H1 (cell line): ENCODE results near the gene TDRD9. TPM values are rescaled to one million over a fixed set of nuclear protein-coding genes. Genes with fewer than 3 reads are reported as not detected.

Experiments used
- CTCF ChIA-PET: fragments of 300-600 bp; sonication (Branson Sonifier 250); formaldehyde crosslinking; loops from one replicate; lab custom pipeline; 2021; ENCODE audit not compliant: partially characterized antibody; lab: Charles Lee
- POLR2A ChIA-PET: fragments of 300-600 bp; sonication (Branson Sonifier 250); formaldehyde crosslinking; loops from one replicate; lab custom pipeline; 2021; ENCODE audit warnings: inconsistent platforms; ENCODE audit not compliant: partially characterized antibody; lab: Charles Lee
- DNase-seq, 2 experiments: peaks; one replicate each; pipeline versions ENCODE4 v3.0.0 to v3.0.0-alpha.2; 2010 to 2022; ENCODE audit warnings: low spot score in 2 of 2, low read depth in 1 of 2, mixed read lengths in 1 of 2
- FAIRE-seq: peaks from 2 replicates; lab custom pipeline; 2011; peaks lifted over from hg19 to GRCh38; lab: Jason Lieb, UNC
- H2AFZ ChIP-seq: 2 replicates; pipeline ENCODE4 v1.8.1; 2012; ENCODE audit warnings: low read length, inconsistent platforms
- H2AK5ac ChIP-seq: 2 replicates; pipeline ENCODE4 v1.6.1; 2013; ENCODE audit warnings: low read depth, low read length
- H2BK120ac ChIP-seq: replicated peaks from 2 replicates; pipeline ENCODE3; 2013; ENCODE audit warnings: low read depth, low read length, inconsistent platforms
- H2BK12ac ChIP-seq: 2 replicates; pipeline ENCODE4 v1.6.1; 2013; ENCODE audit warnings: low read depth, low read length
- H2BK15ac ChIP-seq: 2 replicates; pipeline ENCODE4 v1.6.1; 2013; ENCODE audit warnings: low read length
- H2BK20ac ChIP-seq: 2 replicates; pipeline ENCODE4 v1.6.1; 2013; ENCODE audit warnings: low read length
- H2BK5ac ChIP-seq: 2 replicates; pipeline ENCODE4 v1.6.1; 2013; ENCODE audit warnings: low read depth, low read length
- H3K14ac ChIP-seq: 2 replicates; pipeline ENCODE4 v1.6.1; 2013; ENCODE audit warnings: inconsistent platforms; ENCODE audit not compliant: insufficient read length
- H3K18ac ChIP-seq: 2 replicates; pipeline ENCODE4 v1.6.1; 2013; ENCODE audit warnings: low read length; ENCODE audit errors: extremely low read depth
- H3K23ac ChIP-seq: 2 replicates; pipeline ENCODE4 v1.6.1; 2013; ENCODE audit warnings: inconsistent platforms; ENCODE audit not compliant: insufficient read length
- H3K23me2 ChIP-seq: 2 replicates; pipeline ENCODE4 v1.6.1; 2013; ENCODE audit warnings: low read depth, low read length
- H3K27ac ChIP-seq: 2 replicates; pipeline ENCODE4 v1.6.1; 2011; ENCODE audit warnings: low read depth, low read length, inconsistent platforms
- H3K27me3 ChIP-seq, 4 experiments: replicated peaks in 1 of 4; 1 replicate in 1 of 4; 2 replicates in 3 of 4; pipeline versions ENCODE4 v1.6.1 to v1.8.1; 2011 to 2013; ENCODE audit warnings: low read length in 3 of 4, mild to moderate bottlenecking in 3 of 4, inconsistent platforms in 2 of 4, mixed read lengths in 2 of 4, moderate library complexity in 1 of 4; ENCODE audit not compliant: control insufficient read depth in 3 of 4, insufficient read depth in 3 of 4; ENCODE audit errors: extremely low read depth in 1 of 4
- H3K36me3 ChIP-seq, 4 experiments: 2 replicates each; pipeline versions ENCODE4 v1.6.1 to v1.8.1; 2011 to 2013; ENCODE audit warnings: mild to moderate bottlenecking in 4 of 4, low read length in 3 of 4, moderate library complexity in 2 of 4, control low read depth in 1 of 4, inconsistent platforms in 1 of 4; ENCODE audit not compliant: insufficient read depth in 4 of 4, control insufficient read depth in 2 of 4
- H3K4ac ChIP-seq: replicated peaks from 2 replicates; pipeline ENCODE3; 2013; ENCODE audit warnings: low read length, low read depth, mixed read lengths, inconsistent platforms; ENCODE audit not compliant: insufficient read length
- H3K4me1 ChIP-seq, 4 experiments: replicated peaks in 1 of 4; 1 replicate in 1 of 4; 2 replicates in 3 of 4; pipeline versions ENCODE4 v1.6.1 to v1.8.1; 2011 to 2013; ENCODE audit warnings: low read length in 3 of 4, inconsistent platforms in 2 of 4, mixed read lengths in 1 of 4; ENCODE audit not compliant: insufficient read depth in 4 of 4, control insufficient read depth in 3 of 4
- H3K4me2 ChIP-seq, 2 experiments: 2 replicates each; pipeline versions ENCODE4 v1.6.1 to v1.8.1; 2011 to 2013; ENCODE audit warnings: low read depth in 2 of 2, low read length in 2 of 2, control low read depth in 1 of 2, inconsistent platforms in 1 of 2, mild to moderate bottlenecking in 1 of 2; ENCODE audit not compliant: insufficient read depth in 1 of 2
- H3K4me3 ChIP-seq, 4 experiments: fragments of 200-600, 300-600 bp in 1 of 4; sonication (generic), shearing (Covaris generic), sonication (Bioruptor Twin) in 1 of 4; 2 replicates each; pipeline versions ENCODE4 v1.5.1 to v1.8.1; 2011 to 2016; ENCODE audit warnings: low read length in 4 of 4, low read depth in 3 of 4, control low read depth in 2 of 4, inconsistent platforms in 2 of 4, mild to moderate bottlenecking in 2 of 4, mixed read lengths in 1 of 4, moderate library complexity in 1 of 4; ENCODE audit not compliant: insufficient read depth in 2 of 4; ENCODE audit errors: extremely low read depth in 1 of 4
- H3K56ac ChIP-seq: replicated peaks from 2 replicates; pipeline ENCODE3; 2013; ENCODE audit warnings: low read depth, mild to moderate bottlenecking, mixed read lengths, low read length, inconsistent platforms; ENCODE audit not compliant: insufficient read length
- H3K79me1 ChIP-seq: 2 replicates; pipeline ENCODE4 v1.6.1; 2013; ENCODE audit warnings: low read depth, low read length, control low read depth
- H3K79me2 ChIP-seq, 2 experiments: 2 replicates each; pipeline versions ENCODE4 v1.6.1 to v1.8.1; 2012 to 2013; ENCODE audit warnings: low read length in 2 of 2, mild to moderate bottlenecking in 2 of 2, inconsistent platforms in 1 of 2; ENCODE audit not compliant: insufficient read depth in 2 of 2, control insufficient read depth in 1 of 2
- H3K9ac ChIP-seq, 4 experiments: replicated peaks in 1 of 4; 1 replicate in 1 of 4; 2 replicates in 3 of 4; pipeline versions ENCODE4 v1.6.1 to v1.8.1; 2011 to 2013; ENCODE audit warnings: low read depth in 3 of 4, low read length in 3 of 4, control low read depth in 2 of 4, mild to moderate bottlenecking in 2 of 4, moderate library complexity in 2 of 4, inconsistent platforms in 1 of 4; ENCODE audit errors: extremely low read depth in 1 of 4
- H3K9me3 ChIP-seq, 2 experiments: 2 replicates each; pipeline versions ENCODE4 v1.6.1 to v1.8.1; 2012 to 2013; ENCODE audit warnings: mild to moderate bottlenecking in 2 of 2, moderate library complexity in 2 of 2, control low read depth in 1 of 2, inconsistent platforms in 1 of 2, low read depth in 1 of 2, low read length in 1 of 2, mixed read lengths in 1 of 2; ENCODE audit not compliant: insufficient read depth in 2 of 2
- H4K20me1 ChIP-seq, 2 experiments: replicated peaks in 1 of 2; 2 replicates each; pipeline versions ENCODE3 to v1.8.1; 2011 to 2013; ENCODE audit warnings: inconsistent platforms in 2 of 2, low read length in 2 of 2, mild to moderate bottlenecking in 1 of 2; ENCODE audit not compliant: insufficient read depth in 2 of 2, control insufficient read depth in 1 of 2
- H4K5ac ChIP-seq: 2 replicates; pipeline ENCODE4 v1.6.1; 2013; ENCODE audit warnings: low read length, low read depth, mixed read lengths, inconsistent platforms; ENCODE audit not compliant: insufficient read length
- H4K8ac ChIP-seq: 2 replicates; pipeline ENCODE4 v1.8.0; 2013; ENCODE audit warnings: mild to moderate bottlenecking, moderate library complexity, low read length, inconsistent platforms; ENCODE audit not compliant: insufficient read depth; ENCODE audit errors: extremely low read depth
- H4K91ac ChIP-seq: replicated peaks from 2 replicates; pipeline ENCODE3; 2013; ENCODE audit warnings: low read length, mixed read lengths, inconsistent platforms; ENCODE audit not compliant: insufficient read length
- BCL11A ChIP-seq, 2 experiments: IDR thresholded peaks; one replicate each; pipeline ENCODE4 v1.6.1; 2011; ENCODE audit warnings: low read depth in 2 of 2, low read length in 2 of 2, mild to moderate bottlenecking in 2 of 2
- CBX5 ChIP-seq: fragments of 300-800, 300-1000 bp; sonication (generic); IDR thresholded peaks from 2 replicates; pipeline ENCODE4 v1.7.1; 2016; ENCODE audit warnings: antibody characterized with exemption, low read length, low read depth
- CTBP2 ChIP-seq: IDR thresholded peaks from 2 replicates; pipeline ENCODE4 v1.7.0; 2011; ENCODE audit warnings: borderline replicate concordance, mild to moderate bottlenecking, moderate library complexity, mixed read lengths, low read length; ENCODE audit not compliant: insufficient read depth, insufficient read length
- EGR1 ChIP-seq: IDR thresholded peaks from 2 replicates; pipeline ENCODE4 v1.6.1; 2011; ENCODE audit warnings: low read depth, low read length, borderline replicate concordance
- JUN ChIP-seq: IDR thresholded peaks from 2 replicates; pipeline ENCODE4 v1.6.1; 2011; ENCODE audit warnings: low read depth, mild to moderate bottlenecking, improper control_type of control experiment, low read length
- KDM1A ChIP-seq: fragments of 200-600, 300-600 bp; sonication (generic); IDR thresholded peaks from 2 replicates; pipeline ENCODE4 v1.7.1; 2016; ENCODE audit warnings: mild to moderate bottlenecking, low read length, borderline replicate concordance
- KDM5A ChIP-seq: fragments of 200-600 bp; IDR thresholded peaks from 2 replicates; pipeline ENCODE4 v1.7.1; 2012; ENCODE audit warnings: mild to moderate bottlenecking, low read length, inconsistent platforms, mixed read lengths
- POLR2A ChIP-seq, 2 experiments: IDR thresholded peaks; 1 replicate in 1 of 2; 2 replicates in 1 of 2; pipeline ENCODE4 v1.6.1; 2011; ENCODE audit warnings: low read depth in 2 of 2, low read length in 2 of 2, mild to moderate bottlenecking in 2 of 2; ENCODE audit errors: control extremely low read depth in 1 of 2
- RBBP5 ChIP-seq: IDR thresholded peaks from 2 replicates; pipeline ENCODE4 v1.7.1; 2012; ENCODE audit warnings: low read depth, mild to moderate bottlenecking, inconsistent platforms, low read length, moderate library complexity, borderline replicate concordance
- RXRA ChIP-seq: IDR thresholded peaks from 2 replicates; pipeline ENCODE4 v1.6.1; 2011; ENCODE audit warnings: low read depth, mild to moderate bottlenecking, low read length, moderate library complexity; ENCODE audit not compliant: insufficient read depth
- SIX5 ChIP-seq: IDR thresholded peaks from 2 replicates; pipeline ENCODE4 v1.6.1; 2011; ENCODE audit warnings: mild to moderate bottlenecking, low read depth, low read length
- SP1 ChIP-seq: IDR thresholded peaks from 2 replicates; pipeline ENCODE4 v1.6.1; 2011; ENCODE audit warnings: low read depth, low read length
- SP2 ChIP-seq: IDR thresholded peaks from 2 replicates; pipeline ENCODE4 v1.6.1; 2012; ENCODE audit warnings: mild to moderate bottlenecking, low read length, inconsistent platforms
- SRF ChIP-seq: IDR thresholded peaks from 2 replicates; pipeline ENCODE4 v1.6.1; 2011; ENCODE audit warnings: mild to moderate bottlenecking, low read depth, low read length, moderate library complexity
- SUZ12 ChIP-seq: fragments of 200-600 bp; sonication (generic); IDR thresholded peaks from 2 replicates; pipeline ENCODE4 v1.6.1; 2012; ENCODE audit warnings: mild to moderate bottlenecking, inconsistent platforms, low read length, moderate library complexity, mixed read lengths
- TCF12 ChIP-seq: IDR thresholded peaks from 2 replicates; pipeline ENCODE4 v1.6.1; 2011; ENCODE audit warnings: low read depth, mild to moderate bottlenecking, low read length
- YY1 ChIP-seq: IDR thresholded peaks from 2 replicates; pipeline ENCODE4 v1.6.1; 2011; ENCODE audit warnings: low read depth, mild to moderate bottlenecking, low read length
- WGBS, 2 experiments: shearing (Covaris generic) in 1 of 2; methylation state at CpG; one replicate each; pipeline versions ENCODE4 v1.1.6 to v1.1.7; 2013 to 2015; ENCODE audit warnings: low lambda C conversion rate in 2 of 2, mixed read lengths in 2 of 2, inconsistent platforms in 1 of 2, low coverage in 1 of 2, missing lambda C conversion rate in 1 of 2; ENCODE audit not compliant: insufficient replicate concordance in 2 of 2, insufficient coverage in 1 of 2, insufficient read length in 1 of 2; ENCODE audit errors: extremely low coverage in 1 of 2, missing lambda C conversion rate in 1 of 2; 5-methylcytosine and 5-hydroxymethylcytosine counted together
- polyA plus RNA-seq, 7 experiments: library from polyadenylated mRNA; depleted of rRNA in 3 of 7; stranded (reverse) in 5 of 7; unstranded in 2 of 7; fragments of >200 nt in 5 of 7; fragments of 200-250 nt in 2 of 7; gene quantifications; 1 replicate in 5 of 7; 2 replicates in 1 of 7; 4 replicates in 1 of 7; pipeline versions ENCODE4 v1.2.1 to v1.2.3, GENCODE V29; 2011 to 2013; ENCODE audit warnings: missing spikeins in 2 of 7, mixed read lengths in 2 of 7
- total RNA-seq: library from RNA; stranded (reverse); fragmentation: NEBNext Ultra II Directional; extraction: Animal tissue kit (Norgen Biotek cat#: 25700); gene quantifications from 2 replicates; pipeline ENCODE4 v1.2.1, GENCODE V29; 2021

TDRD9 gene
- total and polyA plus RNA-seq, 2 of the 8 experiments (the other 6 are each of a cell fraction or from before 2014, with no cell fraction given), result not detected

GRCh38 chr14:104003616-104004015 is 75.4 kb downstream of the TDRD9 start:
- CTCF ChIA-PET, result interaction anchor here (1.1 to 1.7 kb wide), 2 partner anchors 8 to 45 kb away, joined by 3 read pairs; no protein-coding TSS in a partner anchor
- WGBS, 2 experiments, result 91% methylated on average over 6 of the region's 6 CpGs; no CpG with 5 or more reads in 1 of the 2 experiments
- TF ChIP-seq BCL11A (IDR thresholded peaks at IDR 0.05; ENCODE audit: low read depth in 2 of 2, low read length in 2 of 2) (no peak), YY1 (no peak), RBBP5 (no peak), RXRA (no peak), CBX5 (no peak), SIX5 (no peak), SUZ12 (no peak), TCF12 (no peak), SP1 (no peak), KDM1A (no peak), EGR1 (no peak), KDM5A (no peak), JUN (no peak), POLR2A (IDR thresholded peaks at IDR 0.05; ENCODE audit: control extremely low read depth in 1 of 2, low read depth in 2 of 2, low read length in 2 of 2) (no peak), CTBP2 (no peak), SP2 (no peak), SRF (no peak)

More at GRCh38 chr14:104003616-104004015, 75.4 kb downstream of the TDRD9 start:
- Histone ChIP-seq H4K5ac (no peak overlapping the region), H3K4me3 (no peak overlapping the region), H3K36me3 (no peaks in the 10 kb centered on the region), H3K27ac (no peak overlapping the region), H3K9ac (no peak overlapping the region), H2BK20ac (no peak overlapping the region), H3K14ac (no peak overlapping the region), H3K4ac (no peak overlapping the region), H4K20me1 (no peaks in the 10 kb centered on the region), H2AFZ (no peak overlapping the region), H3K79me2 (no peaks in the 10 kb centered on the region), H3K27me3 (no peaks in the 10 kb centered on the region), H3K18ac (no peak overlapping the region), H2AK5ac (no peak overlapping the region), H3K56ac (no peak overlapping the region), H4K91ac (no peak overlapping the region), H3K4me2 (no peak overlapping the region), H2BK5ac (no peak overlapping the region), H3K23ac (no peak overlapping the region), H3K4me1 (no peaks in the 10 kb centered on the region), H3K79me1 (no peaks in the 10 kb centered on the region), H4K8ac (no peak overlapping the region), H3K9me3 (no peaks in the 10 kb centered on the region), H2BK15ac (no peak overlapping the region), H2BK12ac (no peak overlapping the region), H3K23me2 (no peaks in the 10 kb centered on the region), H2BK120ac (no peak overlapping the region)
- DNase-seq, result no peak
- FAIRE-seq, result no peak
- POLR2A ChIA-PET, result no interaction called here
